Raji (cell line): ENCODE data around the gene MOB1B.

Experiments
- POLR2A ChIP-seq: IDR thresholded peaks from 2 replicates; pipeline ENCODE4 v1.6.1; 2011; ENCODE audit warnings: low read depth, low read length, control low read depth; ENCODE audit not compliant: insufficient read depth

The MOB1B gene

DNA sequence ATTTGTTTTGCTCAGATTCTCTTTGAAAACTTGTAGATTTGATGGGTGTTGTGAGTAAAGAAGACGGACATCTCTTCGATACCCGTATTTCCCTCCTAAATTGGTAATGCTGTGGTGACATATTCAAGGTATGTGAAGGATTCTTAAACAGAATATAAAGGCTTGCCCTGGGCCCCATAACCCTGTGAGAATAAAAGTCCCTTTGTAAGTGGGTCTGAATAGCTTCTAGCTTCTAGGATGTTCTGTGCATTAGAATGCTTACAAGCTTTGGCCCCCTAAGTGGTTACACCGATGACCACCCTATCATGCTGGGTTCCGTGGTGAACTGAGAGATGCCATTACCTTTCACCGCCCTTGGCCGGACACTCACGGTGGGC is 574 bp upstream of the MOB1B start:
- no peak for TF ChIP-seq POLR2A

DNA sequence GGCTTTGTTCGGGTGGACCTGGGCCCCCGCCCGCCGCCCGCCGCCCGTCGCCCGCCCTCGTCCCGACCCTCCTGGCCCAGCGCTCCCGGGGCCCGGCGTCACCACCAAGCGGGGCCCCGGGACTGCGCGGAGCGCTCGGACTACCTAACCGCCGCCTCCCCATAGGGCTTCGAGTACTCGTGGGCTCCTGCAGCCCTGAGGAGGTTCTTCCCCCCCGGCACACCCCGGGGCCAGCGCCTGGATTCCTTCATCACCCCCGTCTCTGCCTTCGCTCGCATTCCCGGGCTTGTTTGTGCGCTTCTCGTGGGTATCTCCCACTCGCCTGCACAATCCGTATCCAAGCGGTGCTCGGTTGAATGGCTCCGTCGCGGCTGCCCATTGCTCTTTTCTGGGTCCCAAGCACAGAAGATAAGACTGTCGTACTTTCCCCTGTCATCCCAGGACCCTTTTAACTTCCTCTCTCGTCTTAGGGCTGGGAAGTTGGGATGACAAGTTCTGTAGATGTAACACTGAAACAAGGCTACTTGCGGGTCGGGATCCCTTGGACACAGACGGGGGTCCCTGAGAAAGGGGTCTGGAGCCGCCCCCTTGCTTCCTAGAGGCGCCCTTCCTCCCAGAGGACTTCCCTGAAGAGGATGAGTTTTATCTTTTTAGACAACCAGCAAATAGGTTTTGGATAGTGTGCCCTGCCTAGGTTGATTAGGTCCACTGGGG is 565 bp downstream of the MOB1B start:
- TF ChIP-seq POLR2A: no peak

DNA sequence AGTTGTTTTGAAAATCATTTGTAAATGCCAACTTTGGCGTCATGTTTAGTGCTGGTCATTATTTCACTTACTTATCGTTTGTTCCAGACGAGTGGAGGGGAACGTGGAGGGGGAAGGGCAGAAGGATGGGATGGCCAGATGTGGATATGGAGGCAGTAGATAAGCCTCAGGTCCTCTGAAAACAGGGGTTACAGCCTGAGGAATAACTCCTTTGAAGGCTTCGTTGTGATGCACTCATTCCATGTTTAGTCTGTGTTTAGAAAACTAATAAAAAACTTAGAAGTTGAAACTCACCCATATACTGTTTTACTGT is 1.1 kb downstream of the MOB1B start:
- TF ChIP-seq POLR2A: no peak

DNA sequence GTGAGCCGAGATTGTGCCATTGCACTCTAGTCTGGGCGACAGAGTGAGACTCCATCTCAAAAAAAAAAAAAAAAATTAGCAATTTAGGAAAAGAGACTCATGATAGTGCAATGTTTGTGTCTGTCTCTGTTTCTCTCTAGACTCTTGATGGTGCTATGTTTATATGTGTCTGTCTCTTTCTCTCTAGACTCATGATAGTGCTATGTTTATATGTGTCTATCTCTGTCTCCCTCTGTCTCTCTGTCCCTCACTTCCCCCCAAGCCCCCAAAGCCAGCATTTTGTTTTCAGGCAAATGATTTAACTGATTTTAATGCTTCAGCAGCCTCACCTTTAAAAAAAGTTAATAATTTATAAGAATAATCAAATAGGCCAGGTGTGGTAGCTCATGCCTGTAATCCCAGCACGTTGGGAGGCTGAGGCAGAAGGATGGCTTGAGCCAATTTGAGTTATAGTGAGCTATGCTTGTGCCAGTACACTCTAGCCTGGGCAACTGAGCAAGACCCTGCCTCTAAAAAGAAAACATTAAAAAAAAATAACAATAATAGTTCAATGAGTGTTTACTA is 6.9 kb downstream of the MOB1B start:
- no peak for TF ChIP-seq POLR2A

DNA sequence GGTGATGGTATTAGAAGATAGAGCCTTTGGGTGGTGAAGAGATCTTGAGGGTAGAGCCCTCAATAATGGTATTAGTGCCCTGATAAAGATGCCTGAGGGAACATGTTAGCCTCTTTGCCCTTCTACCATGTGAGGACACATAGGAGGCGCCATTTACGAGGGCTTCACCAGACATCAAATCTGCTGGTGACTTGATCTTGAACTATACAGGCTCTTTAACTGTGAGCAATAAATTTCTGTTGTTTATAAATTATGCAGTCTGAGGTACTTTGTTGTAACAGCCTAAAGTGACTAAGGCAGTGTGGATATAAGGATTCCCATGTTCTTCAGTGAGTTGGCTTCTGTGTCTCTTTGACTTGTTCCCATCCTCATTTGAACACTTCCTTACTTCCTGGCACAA is 11.8 kb downstream of the MOB1B start:
- no peak for TF ChIP-seq POLR2A

DNA sequence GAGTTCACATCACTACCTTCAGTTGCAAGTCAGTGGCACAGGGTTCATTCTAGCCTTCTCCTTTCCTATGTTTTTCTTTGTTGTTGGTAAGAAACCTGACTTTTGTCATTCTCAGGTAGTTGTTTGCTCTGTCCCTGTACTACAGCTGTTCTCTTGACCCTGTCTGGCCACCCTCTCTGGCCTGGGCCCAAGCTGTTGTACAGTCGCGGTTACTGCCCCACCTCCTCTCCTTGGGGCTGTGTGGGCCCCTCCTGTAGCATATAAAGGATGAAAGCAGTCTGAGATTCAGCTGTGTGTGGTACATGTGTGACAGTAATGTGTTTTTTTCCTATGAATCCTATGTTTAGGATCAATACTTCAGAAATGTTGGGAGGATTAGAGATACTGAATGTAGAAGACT is 12.5 kb downstream of the MOB1B start:
- no peak for TF ChIP-seq POLR2A

DNA sequence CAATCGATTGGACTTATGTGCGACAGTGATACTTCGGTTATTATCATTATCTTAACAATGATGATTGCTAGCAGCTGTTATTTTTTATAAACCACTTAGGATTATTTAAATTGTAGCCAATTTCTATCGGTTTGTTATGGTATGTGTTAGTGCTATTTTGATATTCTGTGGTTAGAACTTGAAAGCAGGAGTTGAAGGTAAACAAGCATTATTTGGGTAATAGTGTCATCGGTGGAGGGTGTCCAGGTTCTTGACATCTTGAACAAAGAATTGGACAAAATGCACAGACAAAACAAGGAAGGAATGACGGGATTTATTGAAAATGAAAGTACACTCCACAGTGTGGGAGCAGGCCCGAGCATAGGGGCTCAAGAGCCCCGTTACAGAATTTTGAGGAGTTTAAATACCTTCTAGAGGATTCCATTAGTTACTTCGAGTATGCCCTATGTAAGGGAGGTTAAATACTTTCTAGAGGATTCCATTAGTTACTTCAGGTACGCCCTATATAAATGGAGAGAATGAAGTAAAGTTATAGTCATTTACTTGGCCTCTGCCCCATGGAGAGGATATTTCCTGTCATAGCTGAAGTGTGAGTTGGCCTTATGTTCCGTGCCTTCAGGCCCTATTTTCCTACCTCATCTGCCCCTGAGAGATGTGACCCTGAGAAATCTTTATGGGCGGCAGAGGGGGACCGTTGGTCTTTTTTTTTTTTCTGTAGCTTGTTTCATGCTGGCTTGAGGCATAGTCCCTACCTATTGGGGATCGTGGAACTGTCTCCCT is 13.1 kb downstream of the MOB1B start:
- no peak for TF ChIP-seq POLR2A

DNA sequence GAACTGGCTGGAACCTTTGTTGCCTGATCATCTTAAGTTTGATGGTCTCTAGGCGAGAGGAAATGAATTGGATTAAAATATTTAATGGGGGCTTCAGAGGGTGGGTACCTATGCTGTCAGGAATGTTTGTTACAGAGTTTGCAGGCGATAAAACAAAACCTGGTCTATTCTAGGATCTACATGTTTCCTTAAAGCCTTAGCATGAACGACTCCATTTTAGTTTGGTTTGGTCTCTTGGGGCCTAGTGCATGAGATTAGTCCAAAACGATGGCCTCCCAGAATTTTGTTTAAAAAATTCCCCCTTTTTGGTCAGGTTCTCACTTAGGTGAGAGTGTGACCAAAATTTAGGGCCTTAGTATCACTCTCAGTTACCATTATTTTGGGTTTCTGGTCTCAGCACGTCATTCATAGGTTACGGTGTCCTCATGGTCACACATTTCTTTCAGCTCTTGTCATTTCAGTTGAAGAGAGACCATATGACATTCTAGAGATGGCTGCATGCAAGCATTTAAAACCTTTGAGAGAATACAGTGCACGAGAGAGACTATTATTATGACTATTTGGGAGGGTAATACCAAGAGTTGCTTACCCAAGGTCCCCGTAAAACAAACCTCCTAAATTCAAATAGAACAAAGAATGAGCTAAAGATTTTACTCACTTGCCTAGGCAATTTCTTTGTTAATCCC is 13.8 kb downstream of the MOB1B start:
- no peak for TF ChIP-seq POLR2A

DNA sequence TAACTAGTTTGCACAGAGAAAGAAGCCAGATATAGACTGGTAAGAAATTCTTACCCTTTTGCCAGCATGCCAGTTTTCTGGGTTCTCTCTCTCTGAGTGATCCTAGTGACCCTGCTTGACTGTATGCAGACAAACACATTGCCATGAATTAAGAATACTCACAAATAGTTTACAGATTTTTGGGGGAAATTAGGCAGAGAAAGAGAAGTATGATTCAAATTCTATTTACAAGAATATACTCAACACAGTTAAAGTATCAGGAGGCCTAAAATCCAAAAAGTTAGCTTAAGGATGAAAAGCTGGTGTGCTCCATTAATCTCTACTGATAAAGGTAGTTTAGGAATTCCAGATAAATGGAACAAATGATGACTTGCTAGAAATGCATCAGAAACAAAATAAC is 18.4 kb downstream of the MOB1B start:
- no peak for TF ChIP-seq POLR2A

DNA sequence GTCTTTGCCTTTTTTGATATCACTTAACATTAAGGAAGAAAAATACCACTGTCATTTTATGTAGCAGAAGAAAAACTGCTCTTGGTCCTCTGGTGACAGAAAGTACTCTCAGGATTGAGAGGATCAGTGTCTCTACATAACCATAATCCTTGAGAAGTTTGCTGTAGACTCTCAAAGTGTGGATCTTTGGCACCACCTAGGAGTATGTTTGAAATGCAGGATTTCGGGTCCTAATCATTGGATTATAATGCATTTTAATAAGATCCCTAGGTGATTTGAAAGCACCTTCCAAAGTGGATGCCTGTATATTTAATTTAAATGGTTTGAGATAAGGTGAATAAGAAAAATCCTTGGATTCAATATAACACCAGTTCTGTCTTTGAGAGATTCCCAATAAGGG is 23.2 kb downstream of the MOB1B start:
- TF ChIP-seq POLR2A: no peak

DNA sequence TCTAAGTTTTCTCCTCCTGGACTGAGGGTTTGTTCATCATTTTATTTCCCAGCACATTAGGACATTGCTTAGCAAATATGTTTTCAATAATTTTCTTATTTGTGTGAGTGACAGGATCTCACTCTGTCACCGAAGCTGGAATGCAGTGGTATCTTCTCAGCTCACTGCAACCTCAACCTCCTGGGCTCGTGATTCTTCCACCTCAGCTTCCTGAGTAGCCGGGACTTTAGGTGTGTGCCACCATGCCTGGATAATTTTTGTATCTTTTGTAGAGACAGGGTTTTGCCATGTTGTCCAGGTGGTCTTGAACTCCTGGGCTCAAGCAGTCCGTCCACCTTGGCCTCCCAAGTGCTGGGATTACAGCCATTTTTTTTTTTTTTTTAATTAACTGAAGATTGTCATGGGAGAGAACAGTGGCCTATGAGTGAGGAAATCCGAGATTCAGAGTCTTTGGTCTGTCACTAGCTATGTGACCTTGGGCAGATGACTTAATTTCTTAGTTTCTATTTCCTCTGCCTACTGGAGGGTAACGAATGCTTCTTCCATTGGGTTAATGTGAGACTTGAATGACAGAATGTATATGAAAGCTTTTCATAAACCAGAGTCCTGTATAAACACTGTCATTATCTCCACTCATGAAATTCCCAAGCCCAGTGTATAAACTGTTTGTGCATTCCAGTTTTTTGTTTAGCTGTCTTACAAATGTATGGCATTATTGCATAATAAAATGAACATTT is 23.9 kb downstream of the MOB1B start:
- peak; percentile 16; the same call in 1 of the 2 replicates for TF ChIP-seq POLR2A

DNA sequence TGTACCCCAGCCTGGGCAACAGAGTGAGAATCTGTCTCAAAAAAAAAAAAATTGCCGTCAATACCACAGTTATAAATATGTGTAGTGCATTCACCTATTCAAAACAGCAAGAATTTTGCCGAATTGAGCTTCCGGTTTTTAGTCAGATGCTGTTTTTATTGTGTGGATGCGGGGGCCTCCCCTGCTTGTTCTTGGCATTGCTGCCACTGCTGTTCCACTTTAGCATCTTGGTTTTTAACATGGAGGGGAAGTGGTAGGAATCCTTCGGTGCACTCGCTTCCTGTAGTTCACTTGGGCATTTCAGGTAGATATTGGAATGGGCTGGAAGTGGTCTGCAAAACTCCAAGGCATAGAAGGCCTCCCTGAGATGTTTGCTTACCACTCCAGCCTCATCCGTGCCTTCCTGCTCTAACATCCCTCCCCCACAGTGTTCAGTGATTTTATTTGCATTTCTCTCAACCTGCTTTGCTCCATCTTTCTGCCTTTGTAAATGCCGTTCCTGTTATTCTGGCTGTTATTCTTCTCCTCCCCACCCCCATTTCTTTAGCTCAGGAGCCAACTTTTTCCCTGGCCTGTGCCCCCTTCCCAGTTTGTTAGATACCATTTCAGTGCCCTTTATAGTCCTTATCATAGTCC is 25.5 kb downstream of the MOB1B start:
- TF ChIP-seq POLR2A: peak; percentile 57; the same call in 1 of the 2 replicates

DNA sequence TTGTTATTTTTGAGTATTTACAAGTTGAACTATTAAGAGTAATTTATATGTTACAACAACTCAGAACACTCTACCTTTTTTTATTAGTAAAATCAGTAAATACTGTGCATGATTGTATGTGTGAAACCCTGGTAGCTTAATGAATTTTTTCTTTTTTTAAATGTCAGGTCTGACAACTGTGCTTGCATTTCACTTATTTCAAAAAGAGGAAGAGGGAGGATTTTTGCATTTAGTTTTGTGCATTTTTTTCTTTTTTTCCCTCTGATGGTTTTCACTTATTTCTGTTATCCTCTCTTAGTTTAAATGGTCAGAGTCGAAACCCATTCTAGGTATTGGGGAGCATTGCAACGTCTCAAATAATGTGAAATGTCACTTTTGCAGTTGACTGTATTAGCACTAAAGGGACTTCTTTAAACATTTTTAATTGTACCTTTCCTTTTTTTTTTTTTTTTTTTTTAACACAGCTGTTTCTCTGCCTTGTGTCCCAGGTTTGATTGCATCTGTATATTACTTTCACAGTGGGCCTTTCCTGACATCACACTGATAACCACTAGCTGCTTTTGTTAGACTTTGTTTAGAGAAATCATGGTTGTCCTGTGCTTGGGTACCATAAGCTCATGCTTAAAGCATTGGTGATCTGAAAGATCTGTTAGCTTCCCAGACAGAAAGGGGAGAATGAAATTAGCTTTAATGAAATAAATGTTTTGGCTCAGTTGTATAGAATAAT is 28.5 kb downstream of the MOB1B start:
- TF ChIP-seq POLR2A: no peak

DNA sequence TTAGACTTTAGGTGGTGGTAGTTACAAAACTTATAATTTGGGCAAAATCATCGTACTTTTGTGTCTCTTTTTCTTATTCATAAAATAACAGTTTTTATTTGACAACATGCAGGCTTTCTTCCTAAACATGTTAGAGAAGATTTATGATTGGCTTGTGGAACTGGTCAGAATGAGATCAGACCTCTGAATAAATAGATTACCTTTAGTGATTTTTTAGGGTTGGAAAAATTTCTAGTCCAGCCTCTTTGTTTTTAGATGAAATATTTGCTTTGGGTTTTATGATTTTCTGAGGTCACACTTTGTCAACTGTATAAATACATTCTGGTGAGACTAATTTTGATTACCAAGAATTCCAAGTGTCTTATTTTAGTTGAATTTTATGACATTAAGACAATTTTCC is 29.2 kb downstream of the MOB1B start:
- TF ChIP-seq POLR2A: no peak
